Smooth muscle cell (in vitro differentiated cells): ENCODE measurements around the gene ITPR1. TPM values are rescaled to one million over a fixed set of nuclear protein-coding genes. Genes with fewer than 3 reads are reported as not detected.

ENCODE experiments used
- DNase-seq: peaks from one replicate; lab custom pipeline; 2025; ENCODE audit not compliant: unreplicated experiment; lab: John Stamatoyannopoulos, UW
- H2AFZ ChIP-seq: fragments of 200-600 bp; sonication (generic); 2 replicates; pipeline ENCODE4 v1.6.0; 2016; ENCODE audit warnings: antibody characterized with exemption, low read depth, mild to moderate bottlenecking
- H3F3A ChIP-seq: fragments of 200-600 bp; sonication (generic); 2 replicates; pipeline ENCODE4 v1.6.0; 2017; ENCODE audit warnings: antibody characterized with exemption, low read depth
- H3K27ac ChIP-seq: fragments of 200-600 bp; sonication (generic); 2 replicates; pipeline ENCODE4 v1.5.1; 2016; ENCODE audit warnings: low read depth, mild to moderate bottlenecking
- H3K27me3 ChIP-seq: fragments of 200-600 bp; sonication (generic); 2 replicates; pipeline ENCODE4 v1.6.1; 2016; ENCODE audit warnings: low read depth, mild to moderate bottlenecking
- H3K36me3 ChIP-seq: fragments of 200-600 bp; sonication (generic); 2 replicates; pipeline ENCODE4 v1.5.1; 2016; ENCODE audit warnings: low read depth
- H3K4me1 ChIP-seq: fragments of 200-600 bp; sonication (generic); 2 replicates; pipeline ENCODE4 v1.5.1; 2016; ENCODE audit warnings: low read depth
- H3K4me2 ChIP-seq: fragments of 200-600 bp; sonication (generic); 2 replicates; pipeline ENCODE4 v1.6.0; 2016; ENCODE audit warnings: mild to moderate bottlenecking
- H3K4me3 ChIP-seq: fragments of 200-600 bp; sonication (generic); 2 replicates; pipeline ENCODE4 v1.5.1; 2016; ENCODE audit warnings: mild to moderate bottlenecking
- H3K79me2 ChIP-seq: fragments of 200-600 bp; sonication (generic); 2 replicates; pipeline ENCODE4 v1.6.0; 2016; ENCODE audit warnings: low read depth, mild to moderate bottlenecking
- H3K9ac ChIP-seq: fragments of 200-600 bp; sonication (generic); 2 replicates; pipeline ENCODE4 v1.6.0; 2016; ENCODE audit warnings: low read depth
- H3K9me3 ChIP-seq: fragments of 200-600 bp; sonication (generic); replicated peaks from 2 replicates; pipeline ENCODE4 v1.5.1; 2016; ENCODE audit warnings: low read depth
- H4K20me1 ChIP-seq: fragments of 200-600 bp; sonication (generic); 2 replicates; pipeline ENCODE4 v1.6.0; 2016; ENCODE audit warnings: low read depth
- CTCF ChIP-seq: fragments of 200-600 bp; sonication (generic); IDR thresholded peaks from 2 replicates; pipeline ENCODE4 v1.5.1; 2017; ENCODE audit warnings: borderline replicate concordance, mild to moderate bottlenecking, antibody characterized with exemption; ENCODE audit not compliant: insufficient read depth, poor library complexity, severe bottlenecking
- WGBS: methylation state at CpG from one replicate; pipeline ENCODE4 v1.1.7; 2016; ENCODE audit warnings: low lambda C conversion rate; 5-methylcytosine and 5-hydroxymethylcytosine counted together
- polyA plus RNA-seq: library from polyadenylated mRNA; unstranded; fragments of >200 nt; fragmentation: Nextera tagmentation; extraction: Ambion mirVana; gene quantifications from 2 replicates; pipeline ENCODE4 v1.2.1, GENCODE V29; 2016
- total RNA-seq: library from RNA; depleted of rRNA; stranded (reverse); fragments of >200 nt; gene quantifications from 2 replicates; pipeline ENCODE4 v1.2.3, GENCODE V29; 2014

ITPR1 gene
- total and polyA plus RNA-seq, 2 experiments from 2014 or later, result 16.4 to 28.6 TPM

GRCh38 chr3:4800595-4800994 lies 307.4 kb downstream of the ITPR1 start:
- no peaks in the 10 kb centered on the region for H3F3A ChIP-seq
- H2AFZ ChIP-seq, result no peak overlapping the region
- no peaks in the 10 kb centered on the region for H3K4me1 ChIP-seq
- H3K36me3 ChIP-seq, result no peaks in the 10 kb centered on the region
- H3K79me2 ChIP-seq, result no peaks in the 10 kb centered on the region
- no peak overlapping the region for H3K4me3 ChIP-seq
- WGBS, result 91% methylated on average over 4 of the region's 4 CpGs
- no peaks in the 10 kb centered on the region for H4K20me1 ChIP-seq
- no peak overlapping the region for H3K9ac ChIP-seq
- TF ChIP-seq CTCF, result no peak
- H3K4me2 ChIP-seq, result no peak overlapping the region
- no peak overlapping the region for H3K27ac ChIP-seq
- H3K27me3 ChIP-seq, result no peaks in the 10 kb centered on the region
- no peak for DNase-seq
- H3K9me3 ChIP-seq, result no peaks in the 10 kb centered on the region

DNA sequence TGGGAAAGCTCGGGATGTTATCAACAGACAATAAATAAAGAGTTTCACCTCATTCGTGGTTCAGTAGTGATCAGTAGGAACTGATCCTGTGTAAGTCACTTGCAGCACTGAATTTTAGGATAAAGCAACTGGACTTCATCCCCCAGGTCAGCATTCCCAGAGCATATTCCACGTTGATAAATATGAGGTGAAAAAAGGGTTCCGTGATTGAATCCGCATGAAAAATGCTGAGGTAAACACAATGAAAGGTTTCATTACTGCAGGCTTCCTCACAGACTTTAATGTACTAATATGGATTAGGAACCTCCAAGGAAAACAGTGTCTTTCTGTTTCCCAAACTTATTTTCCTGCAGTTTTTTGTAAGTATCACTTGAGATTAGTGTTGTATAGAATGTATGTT lies 308.7 kb downstream of the ITPR1 start:
- Histone ChIP-seq H2AFZ (no peak overlapping the region), H3K4me1 (no peaks in the 10 kb centered on the region), H3F3A (no peaks in the 10 kb centered on the region), H3K36me3 (no peaks in the 10 kb centered on the region), H4K20me1 (no peaks in the 10 kb centered on the region), H3K4me2 (no peak overlapping the region), H3K9ac (no peak overlapping the region), H3K4me3 (no peak overlapping the region), H3K9me3 (no peaks in the 10 kb centered on the region), H3K79me2 (no peaks in the 10 kb centered on the region), H3K27me3 (no peaks in the 10 kb centered on the region), H3K27ac (no peak overlapping the region)
- no peak for DNase-seq
- WGBS, result 91% methylated on average over 5 of the region's 5 CpGs
- TF ChIP-seq CTCF, result no peak

- no peak for TF ChIP-seq CTCF
- H3K27me3 ChIP-seq, result no peaks in the 10 kb centered on the region
- H3K4me3 ChIP-seq, result no peak overlapping the region
- DNase-seq, result no peak
- no peaks in the 10 kb centered on the region for H3F3A ChIP-seq
- no peaks in the 10 kb centered on the region for H4K20me1 ChIP-seq
- no peak overlapping the region for H2AFZ ChIP-seq
- no peaks in the 10 kb centered on the region for H3K9me3 ChIP-seq
- no peaks in the 10 kb centered on the region for H3K4me1 ChIP-seq
- H3K4me2 ChIP-seq, result no peak overlapping the region
- H3K9ac ChIP-seq, result no peak overlapping the region
- H3K36me3 ChIP-seq, result no peaks in the 10 kb centered on the region
- 95% methylated on average over 8 of the region's 8 CpGs for WGBS
- no peaks in the 10 kb centered on the region for H3K79me2 ChIP-seq
- no peak overlapping the region for H3K27ac ChIP-seq
Observed at GRCh38 chr3:4802903-4803302, 309.8 kb downstream of the ITPR1 start.
